GM18517 (cell line): Measurements from ENCODE around the gene SBDS.

ENCODE experiments used
- ATAC-seq: cut with Tn5 transposase; IDR thresholded peaks from one replicate; pipeline ENCODE4 v1.9.1; 2021; ENCODE audit warnings: mild to moderate bottlenecking, moderate library complexity; ENCODE audit not compliant: unreplicated experiment

The SBDS gene

DNA sequence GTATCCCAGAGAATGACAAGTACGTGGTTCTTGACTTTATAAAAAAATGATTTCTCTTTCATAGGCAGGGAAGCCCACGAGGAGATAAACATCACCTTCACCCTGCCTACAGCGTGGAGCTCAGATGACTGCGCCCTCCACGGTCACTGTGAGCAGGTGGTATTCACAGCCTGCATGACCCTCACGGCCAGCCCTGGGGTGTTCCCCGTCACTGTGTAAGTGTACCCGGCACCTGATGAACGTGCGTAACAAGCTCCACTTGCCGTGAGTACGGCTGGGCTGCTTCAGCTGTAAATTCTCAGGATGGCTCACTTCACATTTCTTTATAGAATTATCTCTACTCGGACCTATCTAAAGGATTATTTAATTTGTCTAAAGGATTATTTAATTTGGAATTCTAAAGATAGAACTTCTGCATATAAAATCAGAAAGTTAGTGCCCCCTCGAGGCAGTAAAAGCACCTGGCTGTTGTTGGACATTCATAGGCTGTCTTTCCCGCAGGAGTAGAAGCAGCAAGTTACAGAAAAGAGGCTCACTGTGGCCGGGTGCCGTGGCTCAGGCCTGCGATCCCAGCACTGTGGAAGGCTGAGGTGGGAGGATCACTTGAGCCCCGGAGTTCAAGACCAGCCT, 46.8 kb downstream of the SBDS start:
- no peak for ATAC-seq

GRCh38 chr7:66946545-66946944, 48.8 kb downstream of the SBDS start:
- ATAC-seq, result no peak

DNA sequence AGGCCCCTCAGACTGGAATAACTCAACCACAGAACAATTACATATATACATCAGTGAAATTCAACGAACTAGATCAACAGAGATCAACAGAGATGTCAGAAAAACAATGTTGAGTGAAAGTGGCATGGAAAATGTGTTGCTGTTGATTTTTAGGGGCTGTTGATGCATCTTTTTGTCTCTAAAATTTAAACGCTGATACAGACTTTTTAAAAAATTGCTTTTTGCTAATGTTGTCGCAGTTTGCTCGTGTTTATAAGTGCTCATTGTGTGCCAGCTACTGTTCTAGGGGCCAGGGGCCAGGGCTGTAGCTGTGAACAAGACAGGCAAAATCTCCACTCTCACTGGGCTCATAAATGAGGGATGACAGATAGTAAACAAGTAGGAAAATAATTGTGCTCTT, 56.1 kb downstream of the SBDS start:
- no peak for ATAC-seq

DNA sequence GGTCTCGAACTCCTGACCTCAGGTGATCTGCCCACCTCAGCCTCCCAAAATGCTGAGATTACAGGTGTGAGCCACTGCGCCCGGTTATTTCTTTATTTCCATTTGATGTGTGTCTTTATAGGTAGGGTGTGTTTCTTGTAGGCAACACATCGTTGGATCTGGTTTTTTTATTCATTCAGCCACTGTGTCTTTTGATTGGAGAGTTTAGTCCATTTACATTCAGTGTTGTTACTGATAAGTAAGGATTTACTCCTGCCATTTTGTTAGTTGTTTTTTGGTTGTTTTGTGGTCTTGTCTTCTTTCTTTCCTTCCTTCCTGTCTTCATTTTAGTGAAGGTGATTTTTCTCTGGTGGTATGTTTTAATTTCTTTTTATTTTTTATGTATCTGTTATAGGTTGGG, 57.4 kb downstream of the SBDS start:
- no peak for ATAC-seq
